Measurements from ENCODE around the gene PTP4A2. TPM values are rescaled to one million over a fixed set of nuclear protein-coding genes. Genes with fewer than 3 reads are reported as not detected.

The PTP4A2 gene
- total and polyA plus RNA-seq, 2 of the 13 experiments (the other 11 are each of a cell fraction or from before 2014, with no cell fraction given) = 173 to 225 TPM

DNA sequence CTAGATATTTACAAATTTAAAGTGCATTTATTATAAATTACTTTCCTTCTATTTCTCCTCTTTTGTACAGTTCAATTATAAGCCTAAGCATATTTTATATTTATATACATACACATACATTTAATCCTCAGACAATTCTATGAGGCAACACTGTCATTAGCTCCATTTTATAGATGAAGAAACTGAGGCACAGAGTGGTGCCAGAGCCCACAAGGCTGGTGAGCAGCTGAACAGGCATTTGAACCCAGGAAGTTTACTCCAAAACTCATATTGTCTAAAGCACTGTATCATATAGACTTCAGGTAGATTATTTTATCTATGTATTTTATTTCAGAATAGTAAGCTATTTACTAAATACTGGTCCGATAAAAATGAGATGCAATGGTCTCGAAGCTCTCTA lies 52.3 kb downstream of the PTP4A2 start:
- Histone ChIP-seq H4K20me1 (ENCODE audit: insufficient read depth, low read length) (no peaks in the 10 kb centered on the region), H2AFZ (ENCODE audit: low read length) (no peak overlapping the region), H3K9me3 (ENCODE audit: low read length) (no peaks in the 10 kb centered on the region), H3K4me3 (replicated peaks in 1 of 3; ENCODE audit: insufficient read depth in 1 of 3, low read depth in 2 of 3, low read length in 3 of 3) (no peak overlapping the region), H3K4me2 (ENCODE audit: low read depth, low read length) (no peak overlapping the region), H3K9ac (ENCODE audit: insufficient read depth, low read depth, low read length) (no peak overlapping the region), H3K36me3 (replicated peaks in 1 of 2; ENCODE audit: control insufficient read depth in 1 of 2, insufficient read depth in 2 of 2, low read length in 2 of 2) (no peaks in the 10 kb centered on the region), H3K4me1 (ENCODE audit: insufficient read depth, low read length) (peaks cover 39% of the 10 kb centered on the region), H3K27ac (ENCODE audit: extremely low read length, insufficient read depth, low read length) (no peak overlapping the region), H3K27me3 (ENCODE audit: control insufficient read depth in 1 of 2, insufficient read depth in 2 of 2, low read length in 2 of 2) (no peaks in the 10 kb centered on the region), H3K79me2 (ENCODE audit: insufficient read depth, low read length) (no peaks in the 10 kb centered on the region)
- DNase-seq (ENCODE audit: low spot score) (no peak), FAIRE-seq (no peak), ATAC-seq (no peak)
- intact Hi-C loops (cut with micrococcal nuclease; ENCODE audit: unreplicated experiment) (no loop called here), in situ Hi-C loops (cut with HindIII; ENCODE audit: extremely low pct_ligation_motif_present, low pct_unique_long_range_greater_than_20kb) (no loop called here)
- ChIA-PET POLR2A (no interaction called here), CTCF (ENCODE audit: low intra/inter-chr PET ratio, low total read pairs) (no interaction called here)
- TF ChIP-seq ZNF496 (CRISPR knock-in tag; IDR thresholded peaks at IDR 0.05; ENCODE audit: insufficient replicate concordance) (no peak), ZMYM4 (CRISPR knock-in tag; IDR thresholded peaks at IDR 0.05) (no peak), MED1 (CRISPR knock-in tag; IDR thresholded peaks at IDR 0.05) (no peak), ZBTB7B (CRISPR knock-in tag; IDR thresholded peaks at IDR 0.05) (no peak)
- TF ChIP-seq, protein P1, sequence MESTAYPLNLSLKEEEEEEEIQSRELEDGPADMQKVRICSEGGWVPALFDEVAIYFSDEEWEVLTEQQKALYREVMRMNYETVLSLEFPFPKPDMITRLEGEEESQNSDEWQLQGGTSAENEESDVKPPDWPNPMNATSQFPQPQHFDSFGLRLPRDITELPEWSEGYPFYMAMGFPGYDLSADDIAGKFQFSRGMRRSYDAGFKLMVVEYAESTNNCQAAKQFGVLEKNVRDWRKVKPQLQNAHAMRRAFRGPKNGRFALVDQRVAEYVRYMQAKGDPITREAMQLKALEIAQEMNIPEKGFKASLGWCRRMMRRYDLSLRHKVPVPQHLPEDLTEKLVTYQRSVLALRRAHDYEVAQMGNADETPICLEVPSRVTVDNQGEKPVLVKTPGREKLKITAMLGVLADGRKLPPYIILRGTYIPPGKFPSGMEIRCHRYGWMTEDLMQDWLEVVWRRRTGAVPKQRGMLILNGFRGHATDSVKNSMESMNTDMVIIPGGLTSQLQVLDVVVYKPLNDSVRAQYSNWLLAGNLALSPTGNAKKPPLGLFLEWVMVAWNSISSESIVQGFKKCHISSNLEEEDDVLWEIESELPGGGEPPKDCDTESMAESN (CRISPR knock-in tag; conservative IDR thresholded peaks at IDR 0.05) = no peak
- no TSS peak for BruUV-seq (replicated peaks)
- 96% methylated on average over 2 of the region's 2 CpGs for WGBS (ENCODE audit: low lambda C conversion rate)

DNA sequence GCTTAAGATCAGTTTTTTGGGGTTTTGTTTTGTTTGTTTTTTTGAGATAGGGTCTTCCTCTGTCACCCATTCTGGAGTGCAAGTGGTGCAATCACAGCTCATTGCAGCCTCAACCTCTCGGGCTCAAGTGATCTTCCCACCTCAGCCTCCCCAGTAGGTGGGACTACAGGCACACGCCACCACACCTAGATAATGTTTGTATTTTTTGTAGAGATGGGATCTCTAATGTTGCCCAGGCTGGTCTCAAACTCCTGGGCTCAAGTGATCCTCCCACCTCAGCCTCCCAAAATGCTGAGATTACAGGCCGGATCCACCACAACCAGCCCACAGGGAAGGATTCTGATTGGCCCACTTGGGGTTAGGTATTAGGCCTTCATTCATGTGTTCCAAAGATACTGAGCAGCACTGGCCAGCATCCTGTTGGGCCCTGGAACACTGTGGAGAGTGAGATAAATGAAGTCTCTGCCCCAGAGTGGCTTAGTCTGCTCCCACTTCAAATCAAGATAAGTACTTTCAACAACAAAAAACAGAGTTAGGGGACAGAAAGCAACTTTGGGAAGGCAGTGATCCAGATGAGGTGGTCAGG lies 54.7 kb downstream of the PTP4A2 start:
- in situ Hi-C loops (cut with HindIII; ENCODE audit: extremely low pct_ligation_motif_present, low pct_unique_long_range_greater_than_20kb) = no loop called here
- ATAC-seq (no peak), FAIRE-seq (no peak), DNase-seq (ENCODE audit: low spot score) (no peak)
- no peaks in the 10 kb centered on the region for H3K79me2 ChIP-seq (ENCODE audit: insufficient read depth, low read length)
- ChIA-PET CTCF (ENCODE audit: low intra/inter-chr PET ratio, low total read pairs) (no interaction called here), POLR2A (no interaction called here)
- TF ChIP-seq ZNF121 (CRISPR knock-in tag; IDR thresholded peaks at IDR 0.05) = 0 out of 2 replicates have a peak, but pooled peaks have one; percentile 29
- TF ChIP-seq XBP1 (CRISPR knock-in tag; IDR thresholded peaks at IDR 0.05) = no peak
- TF ChIP-seq ZNF430 (CRISPR knock-in tag; IDR thresholded peaks at IDR 0.05) = no peak
- no peak for TF ChIP-seq ZNF543 (CRISPR knock-in tag; IDR thresholded peaks at IDR 0.05)
- TF ChIP-seq, protein P2, sequence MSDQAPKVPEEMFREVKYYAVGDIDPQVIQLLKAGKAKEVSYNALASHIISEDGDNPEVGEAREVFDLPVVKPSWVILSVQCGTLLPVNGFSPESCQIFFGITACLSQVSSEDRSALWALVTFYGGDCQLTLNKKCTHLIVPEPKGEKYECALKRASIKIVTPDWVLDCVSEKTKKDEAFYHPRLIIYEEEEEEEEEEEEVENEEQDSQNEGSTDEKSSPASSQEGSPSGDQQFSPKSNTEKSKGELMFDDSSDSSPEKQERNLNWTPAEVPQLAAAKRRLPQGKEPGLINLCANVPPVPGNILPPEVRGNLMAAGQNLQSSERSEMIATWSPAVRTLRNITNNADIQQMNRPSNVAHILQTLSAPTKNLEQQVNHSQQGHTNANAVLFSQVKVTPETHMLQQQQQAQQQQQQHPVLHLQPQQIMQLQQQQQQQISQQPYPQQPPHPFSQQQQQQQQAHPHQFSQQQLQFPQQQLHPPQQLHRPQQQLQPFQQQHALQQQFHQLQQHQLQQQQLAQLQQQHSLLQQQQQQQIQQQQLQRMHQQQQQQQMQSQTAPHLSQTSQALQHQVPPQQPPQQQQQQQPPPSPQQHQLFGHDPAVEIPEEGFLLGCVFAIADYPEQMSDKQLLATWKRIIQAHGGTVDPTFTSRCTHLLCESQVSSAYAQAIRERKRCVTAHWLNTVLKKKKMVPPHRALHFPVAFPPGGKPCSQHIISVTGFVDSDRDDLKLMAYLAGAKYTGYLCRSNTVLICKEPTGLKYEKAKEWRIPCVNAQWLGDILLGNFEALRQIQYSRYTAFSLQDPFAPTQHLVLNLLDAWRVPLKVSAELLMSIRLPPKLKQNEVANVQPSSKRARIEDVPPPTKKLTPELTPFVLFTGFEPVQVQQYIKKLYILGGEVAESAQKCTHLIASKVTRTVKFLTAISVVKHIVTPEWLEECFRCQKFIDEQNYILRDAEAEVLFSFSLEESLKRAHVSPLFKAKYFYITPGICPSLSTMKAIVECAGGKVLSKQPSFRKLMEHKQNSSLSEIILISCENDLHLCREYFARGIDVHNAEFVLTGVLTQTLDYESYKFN (CRISPR knock-in tag; conservative IDR thresholded peaks at IDR 0.05) = no peak
- no peak for TF ChIP-seq PLRG1 (conservative IDR thresholded peaks at IDR 0.05)
- no peaks in the 10 kb centered on the region for H3K27me3 ChIP-seq (ENCODE audit: control insufficient read depth in 1 of 2, insufficient read depth in 2 of 2, low read length in 2 of 2)
- peaks cover 41% of the 10 kb centered on the region for H3K4me1 ChIP-seq (ENCODE audit: insufficient read depth, low read length)
- no peak overlapping the region for H3K4me2 ChIP-seq (ENCODE audit: low read depth, low read length)
- no TSS peak for BruUV-seq (replicated peaks)
- H4K20me1 ChIP-seq (ENCODE audit: insufficient read depth, low read length) = no peaks in the 10 kb centered on the region
- H3K4me3 ChIP-seq (replicated peaks in 1 of 3; ENCODE audit: insufficient read depth in 1 of 3, low read depth in 2 of 3, low read length in 3 of 3) = no peak overlapping the region
- H3K36me3 ChIP-seq (replicated peaks in 1 of 2; ENCODE audit: control insufficient read depth in 1 of 2, insufficient read depth in 2 of 2, low read length in 2 of 2) = no peaks in the 10 kb centered on the region
- WGBS (ENCODE audit: low lambda C conversion rate) = 62% methylated on average over 3 of the region's 3 CpGs
- intact Hi-C loops (cut with micrococcal nuclease; ENCODE audit: unreplicated experiment) = no loop called here
- H3K9me3 ChIP-seq (ENCODE audit: low read length) = no peaks in the 10 kb centered on the region
- H2AFZ ChIP-seq (ENCODE audit: low read length) = no peak overlapping the region
- no peak overlapping the region for H3K9ac ChIP-seq (ENCODE audit: insufficient read depth, low read depth, low read length)
- H3K27ac ChIP-seq (ENCODE audit: extremely low read length, insufficient read depth, low read length) = no peak overlapping the region

All from HepG2 (cell line).